Esophagus muscularis mucosa (tissue), 4 donors: ENCODE data around the gene CTIF. TPM values are rescaled to one million over a fixed set of nuclear protein-coding genes. Genes with fewer than 3 reads are reported as not detected.

Experiments
- DNase-seq: peaks from one replicate; pipeline ENCODE4 v3.0.0-alpha.2; 2017; ENCODE audit errors: extremely low spot score
- H3K27ac ChIP-seq, 4 donors: fragments of 200-600 bp; sonication (generic); replicated peaks in 1 of 4; 1 replicate in 3 of 4; 2 replicates in 1 of 4; pipeline ENCODE4 v1.5.1; 2016 to 2019; ENCODE audit warnings: mild to moderate bottlenecking in 1 of 4
- H3K27me3 ChIP-seq, 4 donors: fragments of 200-600 bp; sonication (generic); one replicate each; pipeline versions ENCODE4 v1.5.1 to v1.6.0; 2016 to 2019
- H3K36me3 ChIP-seq, 4 donors: fragments of 200-600 bp; sonication (generic); one replicate each; pipeline ENCODE4 v1.5.1; 2016 to 2019
- H3K4me1 ChIP-seq, 4 donors: fragments of 200-600 bp; sonication (generic); one replicate each; pipeline ENCODE4 v1.5.1; 2016 to 2019
- H3K4me3 ChIP-seq, 4 donors: fragments of 200-600 bp; sonication (generic); 1 replicate in 2 of 4; 2 replicates in 2 of 4; pipeline ENCODE4 v1.5.1; 2016 to 2019; ENCODE audit warnings: mild to moderate bottlenecking in 4 of 4, moderate library complexity in 1 of 4
- H3K9me3 ChIP-seq, 4 donors: fragments of 200-600 bp; sonication (generic); 1 replicate in 3 of 4; 2 replicates in 1 of 4; pipeline ENCODE4 v1.5.1; 2016 to 2019
- CTCF ChIP-seq, 3 experiments: fragments of 200-600 bp in 2 of 3; fragments of 450-650 bp in 1 of 3; sonication (generic) in 2 of 3; IDR thresholded peaks; one replicate each; pipeline ENCODE4 v1.5.1; 2017 to 2019; ENCODE audit warnings: antibody characterized with exemption in 3 of 3, mild to moderate bottlenecking in 2 of 3, moderate library complexity in 1 of 3
- EP300 ChIP-seq: sonication (generic); formaldehyde crosslinking; IDR thresholded peaks from one replicate; pipeline ENCODE4 v1.6.1; 2017; ENCODE audit warnings: antibody characterized with exemption
- POLR2A ChIP-seq: fragments of 450-650 bp; IDR thresholded peaks from one replicate; pipeline ENCODE4 v1.6.1; 2017; ENCODE audit warnings: antibody characterized with exemption, moderate library complexity, mild to moderate bottlenecking, low read depth
- POLR2AphosphoS5 ChIP-seq, 2 donors: sonication (generic); formaldehyde crosslinking; IDR thresholded peaks; one replicate each; pipeline ENCODE4 v1.6.1; 2017; ENCODE audit warnings: antibody characterized with exemption in 2 of 2
- WGBS: methylation state at CpG from one replicate; pipeline ENCODE4 v1.1.5; 2018; 5-methylcytosine and 5-hydroxymethylcytosine counted together
- intact Hi-C: fragments of 100-400 bp; cut with DNase I; formaldehyde crosslinking; loops from one replicate; pipeline ENCODE4 v1.15.1; 2023
- total RNA-seq, 4 donors: library from RNA; depleted of rRNA; stranded (reverse); fragments of >200 nt; gene quantifications; one replicate each; pipeline versions ENCODE4 v1.1.0 to v1.2.1, GENCODE V29; 2016

CTIF gene
- total RNA-seq, 4 donors from 2014 or later, result 63.1 to 137 (median 87.7) TPM

- Histone ChIP-seq H3K9me3 (no peaks in the 10 kb centered on the region), H3K4me1 (peaks cover 34 to 60% (median 50%) of the 10 kb centered on the region in 4 donors), H3K27ac (no peak overlapping the region), H3K4me3 (no peak overlapping the region), H3K27me3 (no peaks in the 10 kb centered on the region), H3K36me3 (no peaks in the 10 kb centered on the region)
- DNase-seq, result no peak
- intact Hi-C loops, result no loop called here
- WGBS, result 54% methylated on average over 8 of the region's 8 CpGs
- TF ChIP-seq POLR2A (no peak), EP300 (no peak), CTCF (IDR thresholded peaks at IDR 0.05) (no peak), POLR2AphosphoS5 (IDR thresholded peaks at IDR 0.05) (no peak)
Observed at GRCh38 chr18:48607056-48607984, 68.5 kb downstream of the CTIF start.

GRCh38 chr18:48608581-48608980, 69.8 kb downstream of the CTIF start:
- Histone ChIP-seq H3K4me1 (peaks cover 45 to 72% (median 63%) of the 10 kb centered on the region in 4 donors), H3K36me3 (no peaks in the 10 kb centered on the region), H3K27ac (no peak overlapping the region), H3K27me3 (no peaks in the 10 kb centered on the region), H3K9me3 (no peaks in the 10 kb centered on the region), H3K4me3 (no peak overlapping the region)
- intact Hi-C loops, result no loop called here
- WGBS, result 81% methylated on average over 4 of the region's 5 CpGs
- no peak for DNase-seq
- TF ChIP-seq CTCF (IDR thresholded peaks at IDR 0.05), result no peak
- TF ChIP-seq POLR2A, result no peak
- TF ChIP-seq POLR2AphosphoS5 (IDR thresholded peaks at IDR 0.05), result no peak
- no peak for TF ChIP-seq EP300

GRCh38 chr18:48609114-48609513, 70.3 kb downstream of the CTIF start:
- intact Hi-C loops, result no loop called here
- Histone ChIP-seq H3K4me1 (peaks cover 49 to 78% (median 68%) of the 10 kb centered on the region in 4 donors), H3K27me3 (no peaks in the 10 kb centered on the region), H3K27ac (no peak overlapping the region), H3K36me3 (no peaks in the 10 kb centered on the region), H3K4me3 (no peak overlapping the region), H3K9me3 (no peaks in the 10 kb centered on the region)
- DNase-seq, result no peak
- TF ChIP-seq POLR2A, result no peak
- TF ChIP-seq CTCF (IDR thresholded peaks at IDR 0.05), result no peak
- TF ChIP-seq POLR2AphosphoS5 (IDR thresholded peaks at IDR 0.05), result no peak
- TF ChIP-seq EP300, result no peak
- WGBS, result 89% methylated on average over 3 of the region's 3 CpGs

GRCh38 chr18:48609820-48610815, 71.3 kb downstream of the CTIF start:
- 86% methylated on average over 16 of the region's 17 CpGs for WGBS
- Histone ChIP-seq H3K36me3 (no peaks in the 10 kb centered on the region), H3K27ac (no peak overlapping the region), H3K4me1 (peaks cover 49 to 79% (median 73%) of the 10 kb centered on the region in 4 donors), H3K9me3 (no peaks in the 10 kb centered on the region), H3K4me3 (no peak overlapping the region), H3K27me3 (no peaks in the 10 kb centered on the region)
- TF ChIP-seq CTCF (IDR thresholded peaks at IDR 0.05), result no peak
- TF ChIP-seq POLR2A, result no peak
- TF ChIP-seq EP300, result no peak
- no peak for TF ChIP-seq POLR2AphosphoS5 (IDR thresholded peaks at IDR 0.05)
- DNase-seq, result no peak
- intact Hi-C loops, result no loop called here
